Endothelial cell of umbilical vein (primary cell): ENCODE data around the gene CCDC136.

Source experiments
- CTCF ChIP-seq, 2 donors: IDR thresholded peaks; 1 replicate in 1 of 2; 2 replicates in 1 of 2; pipeline ENCODE4 v1.5.1; 2011; ENCODE audit warnings: low read length in 2 of 2, mild to moderate bottlenecking in 2 of 2, moderate library complexity in 2 of 2, control low read depth in 1 of 2, inconsistent platforms in 1 of 2, low read depth in 1 of 2; ENCODE audit not compliant: insufficient read depth in 1 of 2; ENCODE audit errors: extremely low read depth in 1 of 2
- EZH2 ChIP-seq: IDR thresholded peaks from 2 replicates; pipeline ENCODE4 v1.6.1; 2012; ENCODE audit warnings: borderline replicate concordance, low read depth, mild to moderate bottlenecking, moderate library complexity, low read length, inconsistent platforms; ENCODE audit not compliant: severe bottlenecking
- GATA2 ChIP-seq: IDR thresholded peaks from 2 replicates; pipeline ENCODE4 v1.7.0; 2011; ENCODE audit warnings: low read depth, mild to moderate bottlenecking, moderate library complexity, mixed read lengths, low read length; ENCODE audit not compliant: insufficient read length, insufficient read depth
- JUN ChIP-seq: IDR thresholded peaks from 2 replicates; pipeline ENCODE4 v1.6.1; 2011; ENCODE audit warnings: borderline replicate concordance, low read depth; ENCODE audit not compliant: insufficient read length, insufficient read depth
- MAX ChIP-seq: IDR thresholded peaks from 2 replicates; pipeline ENCODE4 v1.6.1; 2011; ENCODE audit not compliant: insufficient read depth, insufficient read length
- POLR2A ChIP-seq: IDR thresholded peaks from 2 replicates; pipeline ENCODE4 v1.6.1; 2012; ENCODE audit warnings: low read depth, mild to moderate bottlenecking, control low read depth, low read length
- POLR2AphosphoS5 ChIP-seq: IDR thresholded peaks from 2 replicates; pipeline ENCODE4 v1.6.1; 2012; ENCODE audit warnings: low read depth, mild to moderate bottlenecking, control low read depth, low read length, moderate library complexity; ENCODE audit not compliant: insufficient read depth

- no peak for TF ChIP-seq POLR2AphosphoS5
- TF ChIP-seq CTCF (IDR thresholded peaks at IDR 0.05; ENCODE audit: extremely low read depth in 1 of 2, insufficient read depth in 1 of 2, low read depth in 1 of 2, low read length in 2 of 2), result no peak
- TF ChIP-seq GATA2, result no peak
- TF ChIP-seq POLR2A, result no peak
- no peak for TF ChIP-seq MAX
- TF ChIP-seq JUN, result no peak
- no peak for TF ChIP-seq EZH2
Measured at GRCh38 chr7:128841171-128841690, 49.5 kb downstream of the CCDC136 start.
